ENCODE data around the gene MPO. TPM values are rescaled to one million over a fixed set of nuclear protein-coding genes. Genes with fewer than 3 reads are reported as not detected.

MPO gene
- total RNA-seq, 1 donor from 2014 or later = 0.08 TPM

DNA sequence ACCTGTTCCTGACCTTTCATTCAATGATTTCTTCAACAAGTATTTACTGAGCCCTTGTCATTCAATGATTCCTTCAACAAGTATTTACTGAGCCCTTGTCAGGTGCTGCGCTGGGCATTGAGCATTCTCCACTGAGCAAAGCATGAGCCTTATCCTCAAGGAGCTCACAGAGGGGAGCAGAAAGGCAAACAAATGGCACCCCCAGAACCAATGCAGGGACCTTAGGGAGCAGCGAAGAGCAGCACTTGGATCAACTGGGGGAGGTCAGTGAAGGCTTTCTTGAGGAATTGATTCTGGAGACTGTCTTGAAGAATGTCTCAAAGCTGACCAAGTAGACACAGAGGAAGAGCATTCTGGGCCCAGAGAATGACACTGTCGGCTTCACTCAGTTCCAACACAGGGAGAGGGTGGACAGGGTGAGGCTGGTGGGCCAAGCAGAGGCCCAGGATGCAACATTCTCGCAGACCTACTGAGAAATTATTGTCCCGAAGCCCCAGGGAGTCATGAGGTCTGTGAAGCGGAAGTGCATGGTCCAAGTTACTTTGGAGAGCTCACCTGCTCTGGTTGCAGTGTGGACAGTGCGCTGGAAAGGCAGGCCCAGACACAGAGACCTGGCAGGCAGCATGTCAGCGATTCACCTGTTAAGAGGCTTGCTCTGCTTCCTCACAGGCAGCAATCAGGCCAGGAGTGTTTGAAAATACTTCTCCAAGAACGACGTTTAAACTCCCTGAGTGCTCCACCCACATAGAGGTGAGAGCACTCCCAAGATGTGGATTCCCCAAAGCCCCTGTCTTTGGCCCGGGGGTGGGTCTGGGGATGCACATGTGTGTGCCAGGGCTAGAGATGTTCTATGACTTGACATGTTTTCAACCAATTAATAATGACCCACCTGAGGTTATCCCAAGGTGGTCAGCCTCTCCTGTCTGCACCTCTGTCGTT, 3.2 kb upstream of the MPO start:
- H3K27me3 ChIP-seq (ENCODE audit: control insufficient read depth, insufficient read depth, low read length) = peaks cover 20% of the 10 kb centered on the region
- TF ChIP-seq, protein P1, sequence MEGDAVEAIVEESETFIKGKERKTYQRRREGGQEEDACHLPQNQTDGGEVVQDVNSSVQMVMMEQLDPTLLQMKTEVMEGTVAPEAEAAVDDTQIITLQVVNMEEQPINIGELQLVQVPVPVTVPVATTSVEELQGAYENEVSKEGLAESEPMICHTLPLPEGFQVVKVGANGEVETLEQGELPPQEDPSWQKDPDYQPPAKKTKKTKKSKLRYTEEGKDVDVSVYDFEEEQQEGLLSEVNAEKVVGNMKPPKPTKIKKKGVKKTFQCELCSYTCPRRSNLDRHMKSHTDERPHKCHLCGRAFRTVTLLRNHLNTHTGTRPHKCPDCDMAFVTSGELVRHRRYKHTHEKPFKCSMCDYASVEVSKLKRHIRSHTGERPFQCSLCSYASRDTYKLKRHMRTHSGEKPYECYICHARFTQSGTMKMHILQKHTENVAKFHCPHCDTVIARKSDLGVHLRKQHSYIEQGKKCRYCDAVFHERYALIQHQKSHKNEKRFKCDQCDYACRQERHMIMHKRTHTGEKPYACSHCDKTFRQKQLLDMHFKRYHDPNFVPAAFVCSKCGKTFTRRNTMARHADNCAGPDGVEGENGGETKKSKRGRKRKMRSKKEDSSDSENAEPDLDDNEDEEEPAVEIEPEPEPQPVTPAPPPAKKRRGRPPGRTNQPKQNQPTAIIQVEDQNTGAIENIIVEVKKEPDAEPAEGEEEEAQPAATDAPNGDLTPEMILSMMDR (IDR thresholded peaks at IDR 0.05; ENCODE audit: insufficient read depth, low read length, poor library complexity, severe bottlenecking) = no peak
- H3K4me3 ChIP-seq (ENCODE audit: low read depth, low read length) = no peak overlapping the region
- H3K36me3 ChIP-seq (ENCODE audit: control insufficient read depth, insufficient read depth, low read length) = no peaks in the 10 kb centered on the region
- DNase-seq (ENCODE audit: low read depth) = no peak

DNA sequence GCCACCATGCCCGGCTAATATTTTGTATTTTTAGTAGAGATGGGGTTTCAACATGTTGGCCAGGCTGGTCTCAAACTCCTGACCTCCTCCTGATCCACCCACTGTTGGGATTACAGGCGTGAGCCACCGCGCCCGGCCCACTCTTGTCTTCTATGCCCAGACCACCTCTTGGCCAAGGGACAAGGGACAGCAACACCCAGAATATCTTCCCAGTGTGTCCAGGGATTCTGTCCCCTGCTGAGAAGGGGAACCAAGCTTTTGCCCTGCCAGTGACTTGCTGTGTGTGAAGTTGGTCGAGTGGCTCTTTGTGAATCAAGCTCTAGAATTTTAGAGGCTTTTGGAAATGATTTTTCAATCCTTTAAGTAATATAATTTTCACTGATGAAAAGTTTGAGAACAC, 1.7 kb upstream of the MPO start:
- no peak for DNase-seq (ENCODE audit: low read depth)
- no peak overlapping the region for H3K4me3 ChIP-seq (ENCODE audit: low read depth, low read length)
- TF ChIP-seq, protein P1 (IDR thresholded peaks at IDR 0.05; ENCODE audit: insufficient read depth, low read length, poor library complexity, severe bottlenecking) = no peak

DNA sequence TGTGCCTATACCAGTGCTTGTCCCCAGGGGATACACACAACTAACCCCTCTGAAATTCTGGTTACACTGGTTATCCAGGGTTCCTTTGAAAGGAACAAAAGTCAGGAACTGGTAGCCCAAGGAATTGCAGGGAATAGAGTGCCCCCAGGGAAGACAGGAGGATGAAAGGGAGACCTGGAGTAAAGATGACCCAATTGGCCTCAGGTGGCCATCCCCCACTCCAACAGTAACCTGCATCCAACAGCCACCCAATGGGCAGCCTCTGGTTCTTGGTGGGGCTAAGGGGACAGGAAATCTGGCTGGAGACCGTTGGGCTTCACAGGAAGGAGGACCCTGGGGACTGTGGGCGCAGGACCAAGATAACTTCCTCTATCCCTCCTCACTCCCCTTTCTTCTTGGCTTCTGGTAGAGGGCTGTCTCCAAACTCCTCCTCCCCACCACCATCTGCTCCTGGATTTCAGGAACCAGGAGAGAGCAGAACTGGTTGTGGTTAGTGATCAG, 826 bp upstream of the MPO start:
- TF ChIP-seq, protein P1 (IDR thresholded peaks at IDR 0.05; ENCODE audit: insufficient read depth, low read length, poor library complexity, severe bottlenecking) = no peak

More for the DNA sequence above, 1.7 kb upstream of the MPO start:
- Histone ChIP-seq H3K36me3 (ENCODE audit: control insufficient read depth, insufficient read depth, low read length) (no peaks in the 10 kb centered on the region), H3K27me3 (ENCODE audit: control insufficient read depth, insufficient read depth, low read length) (peaks cover 35% of the 10 kb centered on the region)

DNA sequence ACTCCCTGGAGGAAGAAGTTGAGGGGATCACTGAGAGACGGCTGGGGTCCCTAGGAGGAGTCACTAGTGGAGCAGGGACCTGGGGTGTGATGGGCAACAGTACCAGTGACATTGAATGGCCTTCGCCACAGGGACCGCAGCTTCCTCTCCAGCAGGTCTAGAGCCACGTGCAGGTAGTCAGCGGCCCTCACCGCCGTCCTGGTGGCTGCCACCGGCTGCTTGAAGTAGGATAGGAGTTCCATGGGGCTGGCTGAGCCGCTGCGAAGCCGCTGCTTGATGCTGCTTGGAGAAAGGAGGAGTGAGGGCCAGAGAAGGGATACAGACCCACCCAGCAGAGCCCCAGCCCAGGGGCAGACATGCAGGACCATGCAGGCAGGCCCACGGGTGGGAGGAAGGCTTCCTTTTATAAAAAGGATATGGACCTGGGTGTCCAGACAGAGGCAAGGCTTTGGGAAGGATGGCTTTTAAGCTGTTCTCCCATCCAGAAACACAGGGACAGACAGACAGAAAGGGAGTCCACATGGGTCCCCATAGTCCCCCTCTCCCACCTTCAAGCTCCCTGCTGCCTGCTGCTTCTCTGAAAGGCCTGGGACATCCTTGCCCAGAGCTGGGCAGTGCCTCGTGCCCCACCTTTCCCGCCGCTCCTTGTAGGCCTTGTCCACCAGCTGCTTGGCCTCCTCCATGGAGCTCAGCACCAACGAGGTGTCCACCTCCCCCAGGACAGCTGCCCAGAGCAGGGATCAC, 827 bp downstream of the MPO start:
- TF ChIP-seq, protein P1 (IDR thresholded peaks at IDR 0.05; ENCODE audit: insufficient read depth, low read length, poor library complexity, severe bottlenecking) = no peak
- no peak for DNase-seq (ENCODE audit: low read depth)
- no peak overlapping the region for H3K4me3 ChIP-seq (ENCODE audit: low read depth, low read length)
- peaks cover 36% of the 10 kb centered on the region for H3K27me3 ChIP-seq (ENCODE audit: control insufficient read depth, insufficient read depth, low read length)
- H3K36me3 ChIP-seq (ENCODE audit: control insufficient read depth, insufficient read depth, low read length) = no peaks in the 10 kb centered on the region

More for the DNA sequence above, 826 bp upstream of the MPO start:
- DNase-seq (ENCODE audit: low read depth) = no peak
- peaks cover 36% of the 10 kb centered on the region for H3K27me3 ChIP-seq (ENCODE audit: control insufficient read depth, insufficient read depth, low read length)
- H3K36me3 ChIP-seq (ENCODE audit: control insufficient read depth, insufficient read depth, low read length) = no peaks in the 10 kb centered on the region
- H3K4me3 ChIP-seq (ENCODE audit: low read depth, low read length) = no peak overlapping the region

DNA sequence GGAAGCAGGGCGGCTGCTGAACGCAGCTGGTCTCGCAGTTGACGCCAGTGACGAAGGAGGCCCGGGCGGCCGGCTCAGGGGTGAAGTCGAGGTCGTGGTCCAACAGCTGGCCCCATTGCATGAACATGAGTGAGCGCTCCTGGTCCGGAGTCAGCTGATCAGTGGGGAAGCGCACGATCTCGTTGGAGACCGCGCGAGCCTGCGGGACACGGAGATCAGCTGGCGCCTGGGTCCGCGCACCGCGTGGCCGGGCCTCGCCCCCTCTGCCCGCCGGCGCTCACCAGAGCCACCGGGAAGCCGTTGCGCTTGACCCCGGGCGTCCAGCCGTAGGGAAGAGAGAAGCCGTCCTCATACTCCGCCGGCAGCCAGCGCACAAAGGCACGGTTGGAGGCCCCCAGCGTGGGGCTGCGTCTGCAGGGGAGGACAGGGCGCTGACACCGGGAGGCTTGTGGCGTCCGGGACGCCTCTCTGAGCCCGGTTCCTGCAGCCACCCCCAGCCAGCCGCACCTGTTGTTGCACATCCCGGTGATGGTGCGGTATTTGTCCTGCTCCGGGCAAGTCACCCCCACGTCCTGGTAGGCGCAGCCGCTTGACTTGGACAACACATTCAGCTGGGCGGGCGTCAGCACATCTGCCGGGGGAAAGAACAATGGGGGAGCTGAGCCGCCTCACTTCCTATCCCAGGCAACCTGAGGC, 1.6 kb downstream of the MPO start:
- H3K27me3 ChIP-seq (ENCODE audit: control insufficient read depth, insufficient read depth, low read length) = peaks cover 36% of the 10 kb centered on the region

More for the DNA sequence above, 1.6 kb downstream of the MPO start:
- TF ChIP-seq, protein P1 (IDR thresholded peaks at IDR 0.05; ENCODE audit: insufficient read depth, low read length, poor library complexity, severe bottlenecking) = no peak
- Histone ChIP-seq H3K36me3 (ENCODE audit: control insufficient read depth, insufficient read depth, low read length) (no peaks in the 10 kb centered on the region), H3K4me3 (ENCODE audit: low read depth, low read length) (peak overlapping the region; percentile 4)
- DNase-seq (ENCODE audit: low read depth) = no peak
